Measurements from ENCODE around the gene RANBP17. TPM values are rescaled to one million over a fixed set of nuclear protein-coding genes. Genes with fewer than 3 reads are reported as not detected.

The RANBP17 gene
- total and polyA plus RNA-seq, 4 experiments from 2014 or later: not detected

GRCh38 chr5:171149333-171149732 is 287.5 kb downstream of the RANBP17 start:
- no peaks in the 10 kb centered on the region for H3K27me3 ChIP-seq (ENCODE audit: insufficient read depth, low read length)
- no peaks in the 10 kb centered on the region for H3K36me3 Mint-ChIP-seq

DNA sequence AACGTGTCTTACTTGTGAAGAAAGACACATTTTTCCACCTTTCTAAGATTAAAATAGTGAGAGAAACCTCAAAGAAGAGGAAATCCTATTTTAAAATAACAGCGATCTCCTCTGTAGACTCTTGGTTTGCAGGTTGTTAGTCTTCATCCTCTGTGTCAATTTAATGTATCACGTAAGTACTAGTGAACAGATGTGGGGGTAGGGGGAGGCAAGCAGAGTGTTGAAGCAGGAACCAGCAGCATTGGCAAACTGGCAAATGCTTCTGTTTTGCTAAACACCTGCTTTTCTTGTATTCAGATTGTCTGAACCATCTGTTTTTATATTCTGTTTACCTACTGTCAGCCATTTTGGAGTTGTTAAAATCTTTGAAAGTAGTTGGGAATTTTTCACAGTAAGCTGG is 288.0 kb downstream of the RANBP17 start:
- Mint-ChIP-seq H3K27me3 (peaks cover 6 to 7% of the 10 kb centered on the region in 2 donors), H3K9me3 (peaks cover 0 to 3% (median 0%) of the 10 kb centered on the region in 8 donors), H3K4me1 (no peaks in the 10 kb centered on the region), H3K4me3 (no peak overlapping the region), H3K27ac (no peak overlapping the region), H3K36me3 (no peaks in the 10 kb centered on the region)
- POLR2A ChIA-PET (ENCODE audit: partially characterized antibody): no interaction called here
- Histone ChIP-seq H3K9me3 (ENCODE audit: control insufficient read depth in 1 of 2, low read length in 2 of 2) (no peaks in the 10 kb centered on the region), H3K4me1 (ENCODE audit: insufficient read depth, low read length) (no peaks in the 10 kb centered on the region), H3K27me3 (ENCODE audit: insufficient read depth, low read length) (no peaks in the 10 kb centered on the region), H3K4me3 (ENCODE audit: low read length in 2 of 2) (no peak overlapping the region), H3K36me3 (ENCODE audit: insufficient read depth, low read length) (no peaks in the 10 kb centered on the region), H3K27ac (ENCODE audit: low read depth, low read length) (no peak overlapping the region)
- intact Hi-C loops (cut with micrococcal nuclease): no loop called here
- no peak for DNase-seq
- CTCF ChIA-PET (ENCODE audit: partially characterized antibody): no interaction called here

More at GRCh38 chr5:171149333-171149732, 287.5 kb downstream of the RANBP17 start:
- intact Hi-C loops (cut with micrococcal nuclease): no loop called here
- no peaks in the 10 kb centered on the region for H3K36me3 ChIP-seq (ENCODE audit: insufficient read depth, low read length)
- no peak overlapping the region for H3K27ac ChIP-seq (ENCODE audit: low read depth, low read length)
- no peak for DNase-seq
- peaks cover 0 to 3% (median 0%) of the 10 kb centered on the region in 8 donors for H3K9me3 Mint-ChIP-seq
- no peak overlapping the region for H3K4me3 Mint-ChIP-seq
- no peak overlapping the region for H3K4me3 ChIP-seq (ENCODE audit: low read length in 2 of 2)
- H3K27me3 Mint-ChIP-seq: peaks cover 6 to 7% of the 10 kb centered on the region in 2 donors
- CTCF ChIA-PET (ENCODE audit: partially characterized antibody): no interaction called here
- no peaks in the 10 kb centered on the region for H3K4me1 ChIP-seq (ENCODE audit: insufficient read depth, low read length)
- no peaks in the 10 kb centered on the region for H3K4me1 Mint-ChIP-seq
- POLR2A ChIA-PET (ENCODE audit: partially characterized antibody): no interaction called here
- no peak overlapping the region for H3K27ac Mint-ChIP-seq
- no peaks in the 10 kb centered on the region for H3K9me3 ChIP-seq (ENCODE audit: control insufficient read depth in 1 of 2, low read length in 2 of 2)

- DNase-seq: no peak
- Mint-ChIP-seq H3K27me3 (peaks cover 6 to 7% of the 10 kb centered on the region in 2 donors), H3K36me3 (no peaks in the 10 kb centered on the region), H3K9me3 (peaks cover 0 to 3% (median 0%) of the 10 kb centered on the region in 8 donors), H3K4me3 (no peak overlapping the region), H3K4me1 (no peaks in the 10 kb centered on the region), H3K27ac (no peak overlapping the region)
- H3K4me1 ChIP-seq (ENCODE audit: insufficient read depth, low read length): no peaks in the 10 kb centered on the region
- POLR2A ChIA-PET (ENCODE audit: partially characterized antibody): no interaction called here
- no peaks in the 10 kb centered on the region for H3K9me3 ChIP-seq (ENCODE audit: control insufficient read depth in 1 of 2, low read length in 2 of 2)
- no peaks in the 10 kb centered on the region for H3K27me3 ChIP-seq (ENCODE audit: insufficient read depth, low read length)
- no peaks in the 10 kb centered on the region for H3K36me3 ChIP-seq (ENCODE audit: insufficient read depth, low read length)
- CTCF ChIA-PET (ENCODE audit: partially characterized antibody): no interaction called here
- no peak overlapping the region for H3K4me3 ChIP-seq (ENCODE audit: low read length in 2 of 2)
- no peak overlapping the region for H3K27ac ChIP-seq (ENCODE audit: low read depth, low read length)
- intact Hi-C loops (cut with micrococcal nuclease): no loop called here
Observed at GRCh38 chr5:171152382-171152781, 290.6 kb downstream of the RANBP17 start.

GRCh38 chr5:171155621-171156020 is 293.8 kb downstream of the RANBP17 start:
- H3K27ac ChIP-seq (ENCODE audit: low read depth, low read length): no peak overlapping the region
- CTCF ChIA-PET (ENCODE audit: partially characterized antibody): no interaction called here
- H3K4me1 ChIP-seq (ENCODE audit: insufficient read depth, low read length): no peaks in the 10 kb centered on the region
- Mint-ChIP-seq H3K27me3 (peaks cover 5 to 9% of the 10 kb centered on the region in 2 donors), H3K9me3 (no peaks in the 10 kb centered on the region), H3K36me3 (no peaks in the 10 kb centered on the region), H3K4me3 (no peak overlapping the region), H3K27ac (no peak overlapping the region), H3K4me1 (no peaks in the 10 kb centered on the region)
- H3K27me3 ChIP-seq (ENCODE audit: insufficient read depth, low read length): no peaks in the 10 kb centered on the region
- POLR2A ChIA-PET (ENCODE audit: partially characterized antibody): no interaction called here
- intact Hi-C loops (cut with micrococcal nuclease): no loop called here
- H3K4me3 ChIP-seq (ENCODE audit: low read length in 2 of 2): no peak overlapping the region
- no peak for DNase-seq
- no peaks in the 10 kb centered on the region for H3K36me3 ChIP-seq (ENCODE audit: insufficient read depth, low read length)
- no peaks in the 10 kb centered on the region for H3K9me3 ChIP-seq (ENCODE audit: control insufficient read depth in 1 of 2, low read length in 2 of 2)

DNA sequence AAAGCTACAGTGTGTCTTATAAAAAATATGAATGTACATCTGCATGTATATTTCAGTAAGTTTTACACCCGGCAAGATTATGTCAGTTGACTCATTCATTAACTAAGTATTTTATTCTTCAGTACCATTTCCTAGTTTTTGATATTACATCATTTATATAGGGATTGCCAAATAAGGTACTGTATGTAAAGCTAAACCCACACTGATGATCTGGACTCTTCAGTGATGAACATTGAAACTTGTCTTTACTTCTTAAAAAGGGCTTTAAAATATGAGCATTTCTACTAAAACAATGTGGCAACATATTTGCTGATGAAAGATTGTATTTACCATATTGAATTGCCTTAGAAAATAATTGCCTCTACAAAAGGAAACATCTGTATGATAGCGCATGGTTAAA is 295.5 kb downstream of the RANBP17 start:
- no peaks in the 10 kb centered on the region for H3K4me1 ChIP-seq (ENCODE audit: insufficient read depth, low read length)
- Mint-ChIP-seq H3K9me3 (no peaks in the 10 kb centered on the region), H3K4me1 (no peaks in the 10 kb centered on the region), H3K27ac (no peak overlapping the region), H3K36me3 (no peaks in the 10 kb centered on the region), H3K27me3 (peaks cover 5 to 9% of the 10 kb centered on the region in 2 donors), H3K4me3 (no peak overlapping the region)
- H3K36me3 ChIP-seq (ENCODE audit: insufficient read depth, low read length): no peaks in the 10 kb centered on the region
- H3K9me3 ChIP-seq (ENCODE audit: control insufficient read depth in 1 of 2, low read length in 2 of 2): no peaks in the 10 kb centered on the region
- H3K27ac ChIP-seq (ENCODE audit: low read depth, low read length): no peak overlapping the region
- no peak overlapping the region for H3K4me3 ChIP-seq (ENCODE audit: low read length in 2 of 2)
- ChIA-PET POLR2A (ENCODE audit: partially characterized antibody) (no interaction called here), CTCF (ENCODE audit: partially characterized antibody) (no interaction called here)
- intact Hi-C loops (cut with micrococcal nuclease): no loop called here
- no peak for DNase-seq
- no peaks in the 10 kb centered on the region for H3K27me3 ChIP-seq (ENCODE audit: insufficient read depth, low read length)

DNA sequence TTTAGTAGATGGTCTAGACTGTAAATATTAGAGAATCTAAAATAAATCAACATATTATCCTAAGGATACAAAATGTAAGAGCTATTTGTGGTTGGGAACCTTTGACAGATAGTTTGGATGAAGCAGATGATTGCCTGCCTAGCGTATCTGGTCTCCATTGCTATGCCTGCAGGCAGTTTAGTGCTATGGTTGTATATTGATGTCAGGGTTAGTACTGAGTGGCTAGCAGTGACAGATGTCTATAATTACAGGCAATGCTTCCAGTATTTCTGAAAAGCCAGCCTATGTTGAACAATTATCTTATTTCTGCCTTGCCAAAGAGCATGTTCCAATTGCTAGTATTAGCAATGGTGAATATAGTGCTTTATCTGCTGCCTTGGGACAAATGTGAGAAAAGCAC is 296.0 kb downstream of the RANBP17 start:
- POLR2A ChIA-PET (ENCODE audit: partially characterized antibody): no interaction called here
- no peak overlapping the region for H3K4me3 Mint-ChIP-seq
- no peaks in the 10 kb centered on the region for H3K36me3 Mint-ChIP-seq
- intact Hi-C loops (cut with micrococcal nuclease): no loop called here
- H3K27me3 ChIP-seq (ENCODE audit: insufficient read depth, low read length): no peaks in the 10 kb centered on the region
- H3K27ac Mint-ChIP-seq: no peak overlapping the region
- H3K27ac ChIP-seq (ENCODE audit: low read depth, low read length): no peak overlapping the region
- H3K4me1 Mint-ChIP-seq: no peaks in the 10 kb centered on the region
- H3K4me1 ChIP-seq (ENCODE audit: insufficient read depth, low read length): no peaks in the 10 kb centered on the region
- H3K9me3 Mint-ChIP-seq: no peaks in the 10 kb centered on the region
- no peak for DNase-seq
- no peak overlapping the region for H3K4me3 ChIP-seq (ENCODE audit: low read length in 2 of 2)
- no peaks in the 10 kb centered on the region for H3K36me3 ChIP-seq (ENCODE audit: insufficient read depth, low read length)
- CTCF ChIA-PET (ENCODE audit: partially characterized antibody): no interaction called here
- peaks cover 2 to 6% of the 10 kb centered on the region in 2 donors for H3K27me3 Mint-ChIP-seq
- H3K9me3 ChIP-seq (ENCODE audit: control insufficient read depth in 1 of 2, low read length in 2 of 2): no peaks in the 10 kb centered on the region

DNA sequence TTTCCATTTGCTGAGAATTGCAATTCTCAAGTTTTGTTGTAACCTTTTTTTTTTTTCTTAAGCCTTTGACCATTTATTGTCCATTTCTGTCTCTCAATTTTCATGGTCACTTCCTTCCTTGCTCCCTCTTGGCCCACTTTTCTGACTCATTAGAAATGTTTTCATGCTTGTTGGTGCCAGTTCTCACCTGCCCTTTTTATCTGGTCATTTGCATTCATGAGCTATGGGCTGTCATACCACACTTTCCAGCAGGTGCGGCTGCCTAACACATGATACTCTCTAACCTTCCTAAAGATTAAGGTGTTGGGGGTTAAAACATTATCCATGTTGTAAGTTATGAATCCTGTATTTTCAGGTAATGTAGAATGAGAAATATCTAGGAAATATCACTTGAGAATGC is 296.8 kb downstream of the RANBP17 start:
- DNase-seq: no peak
- CTCF ChIA-PET (ENCODE audit: partially characterized antibody): no interaction called here
- H3K4me3 ChIP-seq (ENCODE audit: low read length in 2 of 2): no peak overlapping the region
- no peak overlapping the region for H3K4me3 Mint-ChIP-seq
- POLR2A ChIA-PET (ENCODE audit: partially characterized antibody): no interaction called here
- H3K4me1 ChIP-seq (ENCODE audit: insufficient read depth, low read length): no peaks in the 10 kb centered on the region
- H3K36me3 ChIP-seq (ENCODE audit: insufficient read depth, low read length): no peaks in the 10 kb centered on the region
- no peaks in the 10 kb centered on the region for H3K9me3 ChIP-seq (ENCODE audit: control insufficient read depth in 1 of 2, low read length in 2 of 2)
- peaks cover 0 to 4% of the 10 kb centered on the region in 2 donors for H3K27me3 Mint-ChIP-seq
- H3K36me3 Mint-ChIP-seq: no peaks in the 10 kb centered on the region
- H3K27ac Mint-ChIP-seq: no peak overlapping the region
- no peaks in the 10 kb centered on the region for H3K9me3 Mint-ChIP-seq
- no peaks in the 10 kb centered on the region for H3K27me3 ChIP-seq (ENCODE audit: insufficient read depth, low read length)
- no peaks in the 10 kb centered on the region for H3K4me1 Mint-ChIP-seq
- H3K27ac ChIP-seq (ENCODE audit: low read depth, low read length): no peak overlapping the region
- intact Hi-C loops (cut with micrococcal nuclease): no loop called here

GRCh38 chr5:171162165-171162564 is 300.3 kb downstream of the RANBP17 start:
- no peaks in the 10 kb centered on the region for H3K9me3 Mint-ChIP-seq

More at GRCh38 chr5:171162165-171162564, 300.3 kb downstream of the RANBP17 start:
- Histone ChIP-seq H3K27me3 (ENCODE audit: insufficient read depth, low read length) (no peaks in the 10 kb centered on the region), H3K36me3 (ENCODE audit: insufficient read depth, low read length) (no peaks in the 10 kb centered on the region), H3K27ac (ENCODE audit: low read depth, low read length) (no peak overlapping the region), H3K4me3 (ENCODE audit: low read length in 2 of 2) (no peak overlapping the region), H3K9me3 (ENCODE audit: control insufficient read depth in 1 of 2, low read length in 2 of 2) (no peaks in the 10 kb centered on the region), H3K4me1 (ENCODE audit: insufficient read depth, low read length) (no peaks in the 10 kb centered on the region)
- Mint-ChIP-seq H3K4me3 (no peak overlapping the region), H3K36me3 (no peaks in the 10 kb centered on the region), H3K27ac (no peak overlapping the region), H3K4me1 (no peaks in the 10 kb centered on the region), H3K27me3 (peaks cover 0 to 3% of the 10 kb centered on the region in 2 donors)
- no peak for DNase-seq
- ChIA-PET POLR2A (ENCODE audit: partially characterized antibody) (no interaction called here), CTCF (ENCODE audit: partially characterized antibody) (interaction anchor here (1.3 kb wide), 1 partner anchor 15 kb away, joined by 3 read pairs; no protein-coding TSS in a partner anchor)
- intact Hi-C loops (cut with micrococcal nuclease): no loop called here
